Retinal pigment epithelial cell (primary cell): ENCODE measurements around the gene FKRP.
"Not testable (repeated sequence)": the region's sequence is repeated elsewhere in the genome, so short reads cannot be mapped to it uniquely, and the experiment has no call there.

Experiments used
- DNase-seq: peaks from one replicate; pipeline ENCODE4 v3.0.0-alpha.2; 2010; ENCODE audit warnings: low read depth
- H3K4me3 ChIP-seq: 2 replicates; pipeline ENCODE4 v1.5.1; 2011; ENCODE audit warnings: mild to moderate bottlenecking, low read length, control low read depth, moderate library complexity
- CTCF ChIP-seq: conservative IDR thresholded peaks from 2 replicates; pipeline ENCODE4 v1.5.1; 2011; ENCODE audit warnings: low read depth, low read length, control low read depth, inconsistent platforms

The FKRP gene

GRCh38 chr19:46798713-46799112 is 52.9 kb downstream of the FKRP start:
- no peak overlapping the region for H3K4me3 ChIP-seq
- no peak for TF ChIP-seq CTCF
- no peak for DNase-seq

GRCh38 chr19:46802152-46802551 is 56.3 kb downstream of the FKRP start:
- no peak for TF ChIP-seq CTCF
- no peak for DNase-seq
- H3K4me3 ChIP-seq, result no peak overlapping the region

- no peak for TF ChIP-seq CTCF
- DNase-seq, result no peak
- no peak overlapping the region for H3K4me3 ChIP-seq
Measured at GRCh38 chr19:46803555-46803954, 57.7 kb downstream of the FKRP start.

GRCh38 chr19:46804432-46804831 is 58.6 kb downstream of the FKRP start:
- not testable (repeated sequence) for DNase-seq, H3K4me3 ChIP-seq

- DNase-seq, result no peak
- H3K4me3 ChIP-seq, result no peak overlapping the region
- TF ChIP-seq CTCF, result no peak
Measured at GRCh38 chr19:46806656-46807055, 60.8 kb downstream of the FKRP start.
